K562 (cell line): Measurements from ENCODE around the gene ATP6V1F. TPM values are rescaled to one million over a fixed set of nuclear protein-coding genes. Genes with fewer than 3 reads are reported as not detected.
A peak's percentile ranks its signal among the peaks of the same experiment; 100 is the strongest.

Experiments
- C11orf30 ChIP-seq: fragments of 450-650 bp; IDR thresholded peaks from 2 replicates; pipeline ENCODE4 v1.6.1; 2016; ENCODE audit warnings: low read depth, mild to moderate bottlenecking
- DDX20 ChIP-seq: fragments of 450-650 bp; IDR thresholded peaks from 2 replicates; pipeline ENCODE4 v1.6.1; 2016; ENCODE audit warnings: missing genetic modification characterization, low read depth, mild to moderate bottlenecking, missing compliant biosample characterization, moderate library complexity
- E2F3 ChIP-seq: fragments of 250-450 bp; sonication (Bioruptor Pico); IDR thresholded peaks from 2 replicates; pipeline ENCODE4 v1.4.0; 2020; ENCODE audit warnings: mild to moderate bottlenecking
- LCOR ChIP-seq: sonication (generic); formaldehyde crosslinking; IDR thresholded peaks from 2 replicates; pipeline ENCODE4 v1.8.0; 2022; ENCODE audit warnings: mild to moderate bottlenecking, missing genetic modification reagents
- MCM7 ChIP-seq, 2 experiments: fragments of 450-650 bp; IDR thresholded peaks; 2 replicates each; pipeline ENCODE4 v1.6.1; 2016 to 2018
- MECOM ChIP-seq: fragments of 250-450 bp; sonication (Bioruptor Pico); IDR thresholded peaks from 2 replicates; pipeline ENCODE4 v1.8.0; 2022; ENCODE audit warnings: inconsistent platforms
- NR2C2 ChIP-seq, 2 experiments: fragments of 200-800 bp in 1 of 2; sonication (Bioruptor generic) in 1 of 2; sonication (generic) in 1 of 2; formaldehyde crosslinking in 1 of 2; IDR thresholded peaks; 2 replicates each; pipeline versions ENCODE4 v1.6.1 to v1.8.0; 2016 to 2022; ENCODE audit warnings: mild to moderate bottlenecking in 1 of 2, missing compliant biosample characterization in 1 of 2, missing genetic modification characterization in 1 of 2, missing genetic modification reagents in 1 of 2
- NR4A1 ChIP-seq, 2 experiments: fragments of 250-450 bp in 1 of 2; fragments of 450-650 bp in 1 of 2; sonication (Bioruptor Pico) in 1 of 2; IDR thresholded peaks; 2 replicates each; pipeline versions ENCODE4 v1.4.0 to v1.6.1; 2016 to 2020; ENCODE audit warnings: mild to moderate bottlenecking in 2 of 2, missing compliant biosample characterization in 1 of 2, missing genetic modification characterization in 1 of 2, moderate library complexity in 1 of 2
- RBM22 ChIP-seq: fragments of 200-400 bp; formaldehyde crosslinking; IDR thresholded peaks from 2 replicates; pipeline ENCODE4 v1.6.1; 2018; ENCODE audit warnings: low read length, low read depth; ENCODE audit not compliant: poor library complexity, severe bottlenecking
- SMARCA5 ChIP-seq: fragments of 450-650 bp; IDR thresholded peaks from 2 replicates; pipeline ENCODE4 v1.6.1; 2016
- ZNF174 ChIP-seq: fragments of 250-450 bp; sonication (Bioruptor Pico); IDR thresholded peaks from 2 replicates; pipeline ENCODE4 v1.4.0; 2020; ENCODE audit warnings: mild to moderate bottlenecking
- ZNF239 ChIP-seq: fragments of 250-450 bp; sonication (Bioruptor Pico); IDR thresholded peaks from 2 replicates; pipeline ENCODE4 v1.4.0; 2020; ENCODE audit warnings: mild to moderate bottlenecking
- ZNF263 ChIP-seq: sonication (generic); formaldehyde crosslinking; IDR thresholded peaks from 2 replicates; pipeline ENCODE4 v1.8.0; 2022; ENCODE audit warnings: mild to moderate bottlenecking, missing genetic modification reagents, borderline replicate concordance
- polyA plus RNA-seq, 8 experiments: library from polyadenylated mRNA; depleted of rRNA in 4 of 8; stranded (reverse) in 5 of 8; unstranded in 3 of 8; fragments of >200 nt; fragmentation: Nextera tagmentation in 2 of 8; fragmentation: Illumina TruSeq in 1 of 8; extraction: Ambion mirVana in 2 of 8; extraction: Trizol in 1 of 8; gene quantifications; 2 replicates each; pipeline versions ENCODE4 v1.2.1 to v1.2.3, GENCODE V29; 2011 to 2014; ENCODE audit warnings: inconsistent platforms in 1 of 8, missing spikeins in 1 of 8
- total RNA-seq, 7 experiments: library from RNA; depleted of rRNA in 6 of 7; stranded (reverse); fragments of >200 nt in 6 of 7; fragmentation: Illumina TruSeq in 2 of 7; extraction: Trizol in 2 of 7; gene quantifications; 2 replicates each; pipeline versions ENCODE4 v1.2.1 to v1.2.3, GENCODE V29; 2011 to 2021; ENCODE audit warnings: low replicate concordance in 1 of 7
- TF ChIP-seq, protein P1 (sequence below), 2 experiments: fragments of 450-650 bp; conservative IDR thresholded peaks; 2 replicates each; pipeline ENCODE4 v1.6.1; 2017; ENCODE audit warnings: mild to moderate bottlenecking in 2 of 2, moderate library complexity in 2 of 2
- TF ChIP-seq, protein P2 (sequence below): fragments of 450-650 bp; formaldehyde crosslinking; conservative IDR thresholded peaks from 2 replicates; pipeline ENCODE4 v1.4.0; 2022; ENCODE audit warnings: mild to moderate bottlenecking, missing genetic modification characterization
- TF ChIP-seq, protein P3 (sequence below): fragments of 250-450 bp; sonication (Bioruptor Pico); IDR thresholded peaks from 2 replicates; pipeline ENCODE4 v1.4.0; 2020; ENCODE audit warnings: mild to moderate bottlenecking, moderate library complexity, borderline replicate concordance

Gene ATP6V1F
- total and polyA plus RNA-seq, 9 of the 15 experiments (the other 6 are each of a cell fraction or from before 2014, with no cell fraction given), result 206 to 1,123 (median 542) TPM

DNA sequence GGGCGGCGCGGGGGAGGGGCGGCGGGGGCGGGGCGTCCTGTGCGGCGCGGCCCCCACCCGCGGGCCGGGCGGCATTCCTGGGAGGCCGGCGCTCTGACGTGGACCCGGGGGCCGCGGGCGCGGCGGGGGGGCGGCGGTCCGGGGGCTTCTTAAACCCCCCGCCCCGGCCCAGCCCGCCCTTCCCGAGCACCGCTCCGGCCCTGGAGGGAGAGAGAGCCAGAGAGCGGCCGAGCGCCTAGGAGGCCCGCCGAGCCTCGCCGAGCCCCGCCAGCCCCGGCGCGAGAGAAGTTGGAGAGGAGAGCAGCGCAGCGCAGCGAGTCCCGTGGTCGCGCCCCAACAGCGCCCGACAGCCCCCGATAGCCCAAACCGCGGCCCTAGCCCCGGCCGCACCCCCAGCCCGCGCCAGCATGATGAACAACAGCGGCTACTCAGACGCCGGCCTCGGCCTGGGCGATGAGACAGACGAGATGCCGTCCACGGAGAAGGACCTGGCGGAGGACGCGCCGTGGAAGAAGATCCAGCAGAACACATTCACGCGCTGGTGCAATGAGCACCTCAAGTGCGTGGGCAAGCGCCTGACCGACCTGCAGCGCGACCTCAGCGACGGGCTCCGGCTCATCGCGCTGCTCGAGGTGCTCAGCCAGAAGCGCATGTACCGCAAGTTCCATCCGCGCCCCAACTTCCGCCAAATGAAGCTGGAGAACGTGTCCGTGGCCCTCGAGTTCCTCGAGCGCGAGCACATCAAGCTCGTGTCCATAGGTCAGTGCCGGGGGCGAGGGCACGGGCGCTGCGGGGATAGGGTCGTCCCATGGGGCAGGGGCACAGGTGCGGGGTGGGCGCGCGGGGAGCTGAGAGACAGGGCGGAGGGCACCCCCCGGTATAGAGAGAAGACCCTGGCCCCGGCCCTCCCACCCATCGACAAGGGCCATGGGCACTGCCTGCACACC, 32.2 kb upstream of the ATP6V1F start, which contains the start of gene FLNC (continued):
- TF ChIP-seq C11orf30, result no peak
- TF ChIP-seq NR4A1 (CRISPR knock-in tag; IDR thresholded peaks at IDR 0.05), result no peak
- peak; percentile 80; the same call in 1 of the 2 replicates for TF ChIP-seq NR4A1 (tag; IDR thresholded peaks at IDR 0.05)
- TF ChIP-seq ZNF239 (CRISPR knock-in tag), result no peak
- no peak for TF ChIP-seq DDX20 (tag)
- TF ChIP-seq MCM7 (IDR thresholded peaks at IDR 0.05), result no peak
- TF ChIP-seq, protein P1, sequence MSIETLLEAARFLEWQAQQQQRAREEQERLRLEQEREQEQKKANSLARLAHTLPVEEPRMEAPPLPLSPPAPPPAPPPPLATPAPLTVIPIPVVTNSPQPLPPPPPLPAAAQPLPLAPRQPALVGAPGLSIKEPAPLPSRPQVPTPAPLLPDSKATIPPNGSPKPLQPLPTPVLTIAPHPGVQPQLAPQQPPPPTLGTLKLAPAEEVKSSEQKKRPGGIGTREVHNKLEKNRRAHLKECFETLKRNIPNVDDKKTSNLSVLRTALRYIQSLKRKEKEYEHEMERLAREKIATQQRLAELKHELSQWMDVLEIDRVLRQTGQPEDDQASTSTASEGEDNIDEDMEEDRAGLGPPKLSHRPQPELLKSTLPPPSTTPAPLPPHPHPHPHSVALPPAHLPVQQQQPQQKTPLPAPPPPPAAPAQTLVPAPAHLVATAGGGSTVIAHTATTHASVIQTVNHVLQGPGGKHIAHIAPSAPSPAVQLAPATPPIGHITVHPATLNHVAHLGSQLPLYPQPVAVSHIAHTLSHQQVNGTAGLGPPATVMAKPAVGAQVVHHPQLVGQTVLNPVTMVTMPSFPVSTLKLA (conservative IDR thresholded peaks at IDR 0.05), result peak in 1 of 2 experiments; percentile 48; a peak in 2 of 4 replicates
- no peak for TF ChIP-seq ZNF174 (CRISPR knock-in tag)
- TF ChIP-seq, protein P2, sequence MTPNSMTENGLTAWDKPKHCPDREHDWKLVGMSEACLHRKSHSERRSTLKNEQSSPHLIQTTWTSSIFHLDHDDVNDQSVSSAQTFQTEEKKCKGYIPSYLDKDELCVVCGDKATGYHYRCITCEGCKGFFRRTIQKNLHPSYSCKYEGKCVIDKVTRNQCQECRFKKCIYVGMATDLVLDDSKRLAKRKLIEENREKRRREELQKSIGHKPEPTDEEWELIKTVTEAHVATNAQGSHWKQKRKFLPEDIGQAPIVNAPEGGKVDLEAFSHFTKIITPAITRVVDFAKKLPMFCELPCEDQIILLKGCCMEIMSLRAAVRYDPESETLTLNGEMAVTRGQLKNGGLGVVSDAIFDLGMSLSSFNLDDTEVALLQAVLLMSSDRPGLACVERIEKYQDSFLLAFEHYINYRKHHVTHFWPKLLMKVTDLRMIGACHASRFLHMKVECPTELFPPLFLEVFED, result no peak
- TF ChIP-seq SMARCA5, result peak; percentile 81
- TF ChIP-seq RBM22, result peak; percentile 60
- TF ChIP-seq NR2C2 (CRISPR knock-in tag; IDR thresholded peaks at IDR 0.05), result no peak
- TF ChIP-seq NR2C2 (tag; IDR thresholded peaks at IDR 0.05), result no peak
- TF ChIP-seq, protein P3, sequence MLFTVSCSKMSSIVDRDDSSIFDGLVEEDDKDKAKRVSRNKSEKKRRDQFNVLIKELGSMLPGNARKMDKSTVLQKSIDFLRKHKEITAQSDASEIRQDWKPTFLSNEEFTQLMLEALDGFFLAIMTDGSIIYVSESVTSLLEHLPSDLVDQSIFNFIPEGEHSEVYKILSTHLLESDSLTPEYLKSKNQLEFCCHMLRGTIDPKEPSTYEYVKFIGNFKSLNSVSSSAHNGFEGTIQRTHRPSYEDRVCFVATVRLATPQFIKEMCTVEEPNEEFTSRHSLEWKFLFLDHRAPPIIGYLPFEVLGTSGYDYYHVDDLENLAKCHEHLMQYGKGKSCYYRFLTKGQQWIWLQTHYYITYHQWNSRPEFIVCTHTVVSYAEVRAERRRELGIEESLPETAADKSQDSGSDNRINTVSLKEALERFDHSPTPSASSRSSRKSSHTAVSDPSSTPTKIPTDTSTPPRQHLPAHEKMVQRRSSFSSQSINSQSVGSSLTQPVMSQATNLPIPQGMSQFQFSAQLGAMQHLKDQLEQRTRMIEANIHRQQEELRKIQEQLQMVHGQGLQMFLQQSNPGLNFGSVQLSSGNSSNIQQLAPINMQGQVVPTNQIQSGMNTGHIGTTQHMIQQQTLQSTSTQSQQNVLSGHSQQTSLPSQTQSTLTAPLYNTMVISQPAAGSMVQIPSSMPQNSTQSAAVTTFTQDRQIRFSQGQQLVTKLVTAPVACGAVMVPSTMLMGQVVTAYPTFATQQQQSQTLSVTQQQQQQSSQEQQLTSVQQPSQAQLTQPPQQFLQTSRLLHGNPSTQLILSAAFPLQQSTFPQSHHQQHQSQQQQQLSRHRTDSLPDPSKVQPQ, result no peak
- TF ChIP-seq MECOM, result no peak
- TF ChIP-seq E2F3, result peak; percentile 16; the same call in 1 of the 2 replicates
- peak; percentile 68 for TF ChIP-seq ZNF263 (CRISPR knock-in tag)
- TF ChIP-seq LCOR (CRISPR knock-in tag), result peak; percentile 87; the same call in 1 of the 2 replicates
